Bladder microvascular endothelial cell (primary cell): Measurements from ENCODE around the gene CHCHD10. TPM values are rescaled to one million over a fixed set of nuclear protein-coding genes. Genes with fewer than 3 reads are reported as not detected.

Experiments used
- total RNA-seq: library from RNA; depleted of rRNA; stranded (reverse); fragments of >200 nt; gene quantifications from 2 replicates; pipeline ENCODE4 v1.2.3, GENCODE V29; 2014

Gene CHCHD10
- 2.8 and 5.4 TPM in 2 replicates for total RNA-seq

DNA sequence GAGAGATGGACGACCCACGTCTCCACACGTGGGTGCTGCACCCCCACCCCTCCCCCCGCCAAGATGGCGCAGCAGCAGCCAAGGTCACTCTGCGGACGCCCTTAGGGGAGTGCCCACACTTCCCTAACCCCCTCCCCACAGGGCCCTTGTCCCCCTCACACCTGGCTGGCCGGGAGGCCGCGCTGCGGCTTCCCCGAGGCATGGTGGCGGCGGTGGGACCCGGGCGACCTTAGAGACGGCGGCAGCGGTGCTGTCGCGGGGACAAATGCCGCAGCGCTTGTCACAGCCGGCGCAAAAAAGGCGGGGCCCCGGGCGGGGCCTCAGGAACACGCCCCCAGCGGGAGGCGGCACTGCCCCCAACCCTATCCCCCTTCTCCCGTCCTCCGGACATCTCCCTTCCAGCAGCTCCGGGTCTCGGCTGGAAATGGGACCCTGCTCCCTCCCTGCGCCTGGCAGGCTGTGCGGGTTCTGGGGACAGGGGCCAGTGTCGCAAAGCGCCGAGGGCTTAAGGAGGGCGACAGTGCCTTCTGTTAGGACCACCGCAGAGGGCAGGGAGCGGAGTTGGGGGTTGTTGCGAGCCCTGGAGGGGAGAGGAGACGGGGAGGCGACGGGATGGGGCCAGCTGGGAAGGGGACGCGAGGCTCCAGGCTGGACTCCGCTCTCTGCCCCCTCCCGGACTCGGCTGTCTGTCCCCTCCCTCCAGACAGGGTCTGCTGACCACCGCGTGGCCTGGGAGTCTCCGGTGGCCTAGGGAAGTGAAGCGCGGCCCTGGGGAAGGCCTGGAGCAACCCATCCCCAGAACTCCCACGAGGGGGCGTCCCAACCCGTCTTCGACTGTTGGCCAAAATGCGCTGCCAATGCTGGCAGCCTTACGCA is at the start of gene CHCHD10:
CHCHD10 (minus strand) TSS at position 300 of the 876 bp plus-strand sequence; CDS start at position 202, 98 bp downstream.

DNA sequence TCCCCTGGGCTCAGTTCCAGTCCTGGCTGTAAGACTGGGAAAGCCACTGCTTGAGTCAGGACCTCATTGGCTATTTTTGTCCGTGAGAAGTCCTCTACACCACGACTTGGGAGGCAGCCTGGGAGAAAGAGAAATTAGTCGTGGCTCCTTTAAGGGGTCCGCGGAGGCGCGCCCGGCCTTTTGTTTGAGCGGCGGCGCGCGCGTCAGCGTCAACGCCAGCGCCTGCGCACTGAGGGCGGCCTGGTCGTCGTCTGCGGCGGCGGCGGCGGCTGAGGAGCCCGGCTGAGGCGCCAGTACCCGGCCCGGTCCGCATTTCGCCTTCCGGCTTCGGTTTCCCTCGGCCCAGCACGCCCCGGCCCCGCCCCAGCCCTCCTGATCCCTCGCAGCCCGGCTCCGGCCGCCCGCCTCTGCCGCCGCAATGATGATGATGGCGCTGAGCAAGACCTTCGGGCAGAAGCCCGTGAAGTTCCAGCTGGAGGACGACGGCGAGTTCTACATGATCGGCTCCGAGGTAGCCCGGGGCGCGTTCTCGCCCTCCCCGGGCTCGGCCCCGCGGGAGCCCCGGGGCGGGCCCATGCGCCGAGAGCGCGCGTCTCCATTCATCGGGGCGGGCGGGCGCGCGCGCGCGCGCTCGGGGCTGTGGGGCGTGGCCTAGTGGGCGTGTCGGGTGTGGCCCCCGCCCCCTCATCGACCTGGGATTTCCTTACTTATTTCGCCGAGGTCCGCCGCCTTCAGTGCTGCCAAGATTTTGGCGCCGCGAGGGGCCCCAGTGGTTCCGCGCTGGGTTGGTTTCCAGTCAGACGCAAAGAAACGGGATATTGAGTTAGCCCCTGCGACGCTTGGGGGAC is 19.2 kb upstream of the CHCHD10 start, which contains the start of gene SMARCB1:
SMARCB1 (plus strand) TSS at position 215 of the 848 bp plus-strand sequence; CDS start at position 419, 204 bp downstream.

DNA sequence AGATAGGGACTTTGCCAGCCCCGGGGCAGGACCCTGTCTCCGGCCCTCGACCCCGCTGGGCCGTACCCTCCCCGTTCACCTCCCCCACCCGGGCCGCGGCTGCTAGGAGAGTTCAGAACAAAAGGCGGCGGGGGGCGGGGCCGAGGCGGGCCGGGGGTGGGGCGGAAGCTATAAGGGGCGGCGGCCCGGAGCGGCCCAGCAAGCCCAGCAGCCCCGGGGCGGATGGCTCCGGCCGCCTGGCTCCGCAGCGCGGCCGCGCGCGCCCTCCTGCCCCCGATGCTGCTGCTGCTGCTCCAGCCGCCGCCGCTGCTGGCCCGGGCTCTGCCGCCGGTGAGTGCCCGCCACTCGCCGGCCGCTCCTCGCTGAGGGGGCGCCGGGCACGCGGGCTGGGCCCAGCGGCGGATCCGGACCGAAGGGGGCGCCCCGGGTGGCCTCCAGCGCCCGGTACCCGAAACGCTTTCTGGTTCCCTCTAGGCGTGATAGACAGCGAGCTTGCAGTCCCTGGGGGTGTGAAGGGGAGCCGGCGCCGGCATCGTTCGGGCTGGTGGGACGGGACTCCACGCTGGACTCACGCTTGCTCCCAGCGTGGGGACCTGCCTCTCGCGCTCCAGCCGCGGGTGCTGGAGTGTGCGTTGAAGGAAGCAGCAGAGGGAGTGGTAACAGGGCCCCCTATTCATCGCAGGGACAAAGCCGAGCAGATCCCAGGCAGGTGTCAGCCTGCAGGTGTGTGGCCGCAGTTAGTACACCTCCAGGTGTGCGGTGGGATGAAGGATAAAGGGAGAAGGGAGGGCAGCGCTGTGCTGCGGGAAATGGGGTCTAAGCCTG is 5.1 kb upstream of the CHCHD10 start, which contains the start of gene MMP11:
MMP11 (plus strand) TSS at position 201 of the 825 bp plus-strand sequence; CDS start at position 223, 22 bp downstream.

GRCh38 chr22:23762842-23763578 is 4.8 kb downstream of the CHCHD10 start, which contains the start of gene C22orf15:
Gene C22orf15 (plus strand): TSS chr22:23762990. CDS start chr22:23763307, 317 bp downstream.

GRCh38 chr22:23754220-23754919 is 13.4 kb downstream of the CHCHD10 start, which contains the start of gene VPREB3:
Gene VPREB3 (minus strand): TSS chr22:23754425. CDS start chr22:23754363, 62 bp downstream.

GRCh38 chr22:23750714-23751440 is 16.9 kb downstream of the CHCHD10 start, which contains the start of gene ZNF70:
Gene ZNF70 (minus strand): TSS chr22:23751112. CDS start chr22:23745140, 5,972 bp downstream.

Other genes with a start within 250 kb of the CHCHD10 start
- not detected in 2 replicates for gene IGLL1, start 187.7 kb downstream of the CHCHD10 start, total RNA-seq
- gene DRICH1, start 135.7 kb downstream of the CHCHD10 start, total RNA-seq = 0.06 TPM in 1 of 2 replicates, not detected in the other
- not detected in 2 replicates for gene RGL4, start 77.0 kb downstream of the CHCHD10 start, total RNA-seq
- gene ZNF70, start 16.9 kb downstream of the CHCHD10 start, total RNA-seq = 1.1 and 3.1 TPM in 2 replicates
- not detected in 2 replicates for gene VPREB3, start 13.5 kb downstream of the CHCHD10 start, total RNA-seq
- 0.13 and 0.81 TPM in 2 replicates for gene C22orf15, start 5.0 kb downstream of the CHCHD10 start, total RNA-seq
- gene MMP11, start 4.9 kb upstream of the CHCHD10 start, total RNA-seq = 1.9 and 8.6 TPM in 2 replicates
- gene SMARCB1, start 19.0 kb upstream of the CHCHD10 start, total RNA-seq = 17.0 and 26.8 TPM in 2 replicates
- 0.38 and 0.49 TPM in 2 replicates for gene DERL3, start 71.0 kb upstream of the CHCHD10 start, total RNA-seq
- 2.8 and 7.9 TPM in 2 replicates for gene SLC2A11, start 89.9 kb upstream of the CHCHD10 start, total RNA-seq
- gene MIF, start 126.4 kb upstream of the CHCHD10 start, total RNA-seq = 164 and 291 TPM in 2 replicates
- 1.3 and 7.0 TPM in 2 replicates for gene GSTT2B, start 193.2 kb upstream of the CHCHD10 start, total RNA-seq
- gene DDTL, start 198.9 kb upstream of the CHCHD10 start, total RNA-seq = 0.25 and 1.1 TPM in 2 replicates
- 65.6 and 81.6 TPM in 2 replicates for gene DDT, start 206.5 kb upstream of the CHCHD10 start, total RNA-seq
- not detected in 2 replicates for gene GSTT2, start 212.2 kb upstream of the CHCHD10 start, total RNA-seq
- gene GSTT4, start 237.5 kb upstream of the CHCHD10 start, total RNA-seq = not detected in 2 replicates
- gene CABIN1, start 243.3 kb upstream of the CHCHD10 start, total RNA-seq = 28.5 and 57.3 TPM in 2 replicates